ENCODE data around the gene PVALB.

Gene PVALB

GRCh38 chr22:36831717-36832116 lies 14.9 kb upstream of the PVALB start:
- H3K9ac ChIP-seq (ENCODE audit: low read length) = no peak overlapping the region
- H3F3A ChIP-seq (ENCODE audit: insufficient read depth, low read length) = no peaks in the 10 kb centered on the region
- no peaks in the 10 kb centered on the region for H3K36me3 ChIP-seq (replicated peaks; ENCODE audit: insufficient read depth, low read length)
- H3K9me2 ChIP-seq (replicated peaks; ENCODE audit: insufficient read depth, low read length) = no peaks in the 10 kb centered on the region
- H3K27ac ChIP-seq (ENCODE audit: low read length) = no peak overlapping the region
- no peaks in the 10 kb centered on the region for H3K27me3 ChIP-seq (replicated peaks; ENCODE audit: insufficient read depth, low read length)
- no peak overlapping the region for H3K4me3 ChIP-seq (ENCODE audit: low read length)
- H2AFZ ChIP-seq (ENCODE audit: low read length) = no peak overlapping the region
- H3K9me3 ChIP-seq (replicated peaks; ENCODE audit: insufficient read depth, low read length) = no peaks in the 10 kb centered on the region
- no peak overlapping the region for H3K4me2 ChIP-seq (ENCODE audit: low read depth, low read length)
- no peaks in the 10 kb centered on the region for H3K79me2 ChIP-seq (ENCODE audit: low read length)
- TF ChIP-seq EZH2 (optimal IDR thresholded peaks at IDR 0.05; ENCODE audit: low read depth, low read length) (no peak), CTCF (IDR thresholded peaks at IDR 0.05; ENCODE audit: low read length) (no peak), EZH2phosphoT487 (IDR thresholded peaks at IDR 0.05; ENCODE audit: low read length) (no peak)
- H3K4me1 ChIP-seq (ENCODE audit: low read length) = no peaks in the 10 kb centered on the region
- no peaks in the 10 kb centered on the region for H4K20me1 ChIP-seq (ENCODE audit: insufficient read depth, low read length)
- no peak for DNase-seq

- no peaks in the 10 kb centered on the region for H4K20me1 ChIP-seq (ENCODE audit: insufficient read depth, low read length)
- no peaks in the 10 kb centered on the region for H3K9me2 ChIP-seq (replicated peaks; ENCODE audit: insufficient read depth, low read length)
- no peak overlapping the region for H3K4me2 ChIP-seq (ENCODE audit: low read depth, low read length)
- H3K9me3 ChIP-seq (replicated peaks; ENCODE audit: insufficient read depth, low read length) = no peaks in the 10 kb centered on the region
- H3K36me3 ChIP-seq (replicated peaks; ENCODE audit: insufficient read depth, low read length) = no peaks in the 10 kb centered on the region
- H3K4me3 ChIP-seq (ENCODE audit: low read length) = no peak overlapping the region
- no peaks in the 10 kb centered on the region for H3F3A ChIP-seq (ENCODE audit: insufficient read depth, low read length)
- no peaks in the 10 kb centered on the region for H3K27me3 ChIP-seq (replicated peaks; ENCODE audit: insufficient read depth, low read length)
- DNase-seq = no peak
- H3K9ac ChIP-seq (ENCODE audit: low read length) = no peak overlapping the region
- H3K4me1 ChIP-seq (ENCODE audit: low read length) = no peaks in the 10 kb centered on the region
- H3K79me2 ChIP-seq (ENCODE audit: low read length) = no peaks in the 10 kb centered on the region
- H3K27ac ChIP-seq (ENCODE audit: low read length) = no peak overlapping the region
- no peak overlapping the region for H2AFZ ChIP-seq (ENCODE audit: low read length)
- TF ChIP-seq EZH2 (optimal IDR thresholded peaks at IDR 0.05; ENCODE audit: low read depth, low read length) (no peak), CTCF (IDR thresholded peaks at IDR 0.05; ENCODE audit: low read length) (no peak)
Observed at GRCh38 chr22:36831206-36831605, 14.4 kb upstream of the PVALB start.

- no peak for DNase-seq
- Histone ChIP-seq H2AFZ (ENCODE audit: low read length) (no peak overlapping the region), H3K9me2 (replicated peaks; ENCODE audit: insufficient read depth, low read length) (no peaks in the 10 kb centered on the region), H3K27me3 (replicated peaks; ENCODE audit: insufficient read depth, low read length) (no peaks in the 10 kb centered on the region), H3K36me3 (replicated peaks; ENCODE audit: insufficient read depth, low read length) (no peaks in the 10 kb centered on the region), H3K27ac (ENCODE audit: low read length) (no peak overlapping the region), H3K4me2 (ENCODE audit: low read depth, low read length) (no peak overlapping the region), H3K4me3 (ENCODE audit: low read length) (no peak overlapping the region), H3K9ac (ENCODE audit: low read length) (no peak overlapping the region), H3K4me1 (ENCODE audit: low read length) (no peaks in the 10 kb centered on the region), H3K79me2 (ENCODE audit: low read length) (no peaks in the 10 kb centered on the region), H3F3A (ENCODE audit: insufficient read depth, low read length) (no peaks in the 10 kb centered on the region), H4K20me1 (ENCODE audit: insufficient read depth, low read length) (no peaks in the 10 kb centered on the region), H3K9me3 (replicated peaks; ENCODE audit: insufficient read depth, low read length) (no peaks in the 10 kb centered on the region)
- TF ChIP-seq EZH2 (optimal IDR thresholded peaks at IDR 0.05; ENCODE audit: low read depth, low read length) (no peak), CTCF (IDR thresholded peaks at IDR 0.05; ENCODE audit: low read length) (no peak), EZH2phosphoT487 (IDR thresholded peaks at IDR 0.05; ENCODE audit: low read length) (no peak)
Observed at GRCh38 chr22:36830601-36831000, 13.8 kb upstream of the PVALB start.
